GM19240 (cell line): Measurements from ENCODE around the gene RTL3.

Experiments used
- DNase-seq: peaks from one replicate; pipeline ENCODE4 v3.0.0; 2011; ENCODE audit warnings: low spot score; ENCODE audit not compliant: insufficient read length

The RTL3 gene

DNA sequence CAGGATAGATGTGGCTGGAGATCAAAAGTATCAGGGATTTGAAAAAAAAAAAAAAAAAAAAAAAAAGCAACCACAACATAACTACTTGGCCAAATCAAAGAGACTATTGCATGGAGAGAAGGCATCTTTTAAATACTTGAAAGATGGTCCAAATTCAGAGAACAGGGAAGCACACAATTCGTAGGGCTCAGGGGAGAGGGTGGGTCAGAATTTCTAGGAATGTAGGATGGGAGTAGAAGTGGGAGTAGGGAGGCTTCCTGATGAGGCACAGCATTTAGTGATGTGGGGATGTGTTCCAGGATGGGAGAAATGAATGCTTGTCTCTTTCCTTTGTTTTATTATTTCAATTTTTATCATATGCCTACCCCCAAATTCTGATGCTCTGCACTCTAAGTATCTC, 36.3 kb downstream of the RTL3 start:
- no peak for DNase-seq

DNA sequence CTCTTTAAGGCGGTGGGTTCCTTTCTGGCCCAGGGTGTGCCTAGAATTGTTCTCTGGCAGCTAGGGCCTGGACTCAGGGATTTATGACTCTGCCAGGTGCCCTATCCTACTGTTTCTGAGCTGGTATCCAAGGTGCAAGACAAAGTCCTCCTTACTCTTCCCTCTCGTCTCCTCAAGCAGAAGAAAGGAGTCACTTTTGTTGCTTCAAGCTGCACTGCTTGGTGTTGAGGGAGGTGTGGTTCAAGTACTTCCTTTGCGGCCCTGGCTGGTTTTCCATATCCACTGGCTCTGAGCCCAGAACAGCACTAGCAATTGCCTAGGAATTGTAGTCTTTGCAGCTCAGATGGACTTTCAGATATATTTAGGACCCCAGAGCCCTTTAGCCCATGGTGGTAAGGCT, 39.3 kb downstream of the RTL3 start:
- DNase-seq, result no peak

GRCh38 chrX:78618987-78619386, 40.1 kb downstream of the RTL3 start:
- no peak for DNase-seq

DNA sequence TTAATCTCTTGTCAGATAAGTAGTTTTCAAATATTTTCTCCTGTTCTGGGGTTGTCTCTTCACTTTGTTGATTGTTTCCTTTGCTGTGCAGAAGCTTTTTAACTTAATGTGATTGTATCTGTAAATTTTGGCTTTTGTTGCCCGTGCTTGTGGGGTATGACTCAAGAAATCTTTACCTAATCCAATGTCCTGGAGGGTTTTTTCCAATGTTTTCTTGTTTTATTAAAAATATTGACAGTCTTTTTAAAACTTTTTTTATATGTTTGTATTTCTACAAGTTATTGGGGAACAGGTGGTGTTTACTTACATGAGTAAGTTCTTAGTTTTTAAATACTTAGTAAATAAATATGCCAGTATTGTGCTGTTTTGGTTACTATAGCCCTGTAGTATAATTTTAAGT, 44.9 kb downstream of the RTL3 start:
- DNase-seq, result no peak
